OCI-LY1 (cell line): ENCODE results near the gene NCAM1.

Experiments
- H2AFZ ChIP-seq: fragments of 200-600 bp; sonication (generic), shearing (Covaris generic); 2 replicates; pipeline ENCODE4 v1.6.0; 2014; ENCODE audit warnings: antibody characterized with exemption, mild to moderate bottlenecking, low read length
- H3F3A ChIP-seq: fragments of 200-600 bp; sonication (generic), shearing (Covaris generic); 2 replicates; pipeline ENCODE4 v1.6.0; 2014; ENCODE audit warnings: mild to moderate bottlenecking, antibody characterized with exemption, low read length, moderate library complexity; ENCODE audit not compliant: insufficient read depth
- H3K27ac ChIP-seq: fragments of 200-600 bp; sonication (generic); 2 replicates; pipeline ENCODE4 v1.5.1; 2014; ENCODE audit warnings: low read length, mixed run types, mild to moderate bottlenecking, low read depth; ENCODE audit not compliant: poor library complexity, severe bottlenecking
- H3K27me3 ChIP-seq: fragments of 200-600 bp; sonication (generic); 2 replicates; pipeline ENCODE4 v1.6.0; 2014; ENCODE audit warnings: antibody characterized with exemption, mild to moderate bottlenecking, low read length, moderate library complexity; ENCODE audit not compliant: insufficient read depth
- H3K36me3 ChIP-seq: fragments of 200-600 bp; sonication (generic); 2 replicates; pipeline ENCODE4 v1.6.1; 2014; ENCODE audit warnings: mild to moderate bottlenecking, antibody characterized with exemption, low read length, moderate library complexity, mixed read lengths; ENCODE audit not compliant: insufficient read depth
- H3K4me1 ChIP-seq: fragments of 200-600 bp; sonication (generic); 2 replicates; pipeline ENCODE4 v1.5.1; 2014; ENCODE audit warnings: mild to moderate bottlenecking, low read length, moderate library complexity; ENCODE audit not compliant: insufficient read depth, severe bottlenecking
- H3K4me2 ChIP-seq: fragments of 200-600 bp; sonication (generic), shearing (Covaris generic); 2 replicates; pipeline ENCODE4 v1.6.1; 2014; ENCODE audit warnings: low read length
- H3K4me3 ChIP-seq: fragments of 200-600 bp; sonication (generic); 2 replicates; pipeline ENCODE4 v1.5.1; 2014; ENCODE audit warnings: low read length, low read depth, mild to moderate bottlenecking, mixed read lengths; ENCODE audit not compliant: poor library complexity, severe bottlenecking
- H3K79me2 ChIP-seq: fragments of 200-600 bp; shearing (Covaris generic); 2 replicates; pipeline ENCODE4 v1.6.1; 2016; ENCODE audit warnings: mixed run types, low read length, mixed read lengths; ENCODE audit not compliant: insufficient read depth
- H3K9ac ChIP-seq: fragments of 200-600 bp; sonication (generic), shearing (Covaris generic); 2 replicates; pipeline ENCODE4 v1.6.1; 2014; ENCODE audit warnings: mild to moderate bottlenecking, low read length, mixed read lengths
- H3K9me2 ChIP-seq: fragments of 200-600 bp; sonication (generic), shearing (Covaris generic); 2 replicates; pipeline ENCODE4 v1.6.1; 2014; ENCODE audit warnings: low read depth, mild to moderate bottlenecking, low read length, mixed read lengths
- H3K9me3 ChIP-seq: fragments of 200-600 bp; shearing (Covaris generic); 2 replicates; pipeline ENCODE4 v1.6.1; 2014; ENCODE audit warnings: low read length, mixed read lengths
- H4K20me1 ChIP-seq: fragments of 200-600 bp; sonication (generic), shearing (Covaris generic); 2 replicates; pipeline ENCODE4 v1.6.0; 2016; ENCODE audit warnings: mild to moderate bottlenecking, low read length; ENCODE audit not compliant: insufficient read depth
- CTCF ChIP-seq: fragments of 200-600 bp; sonication (generic), shearing (Covaris generic); IDR thresholded peaks from 2 replicates; pipeline ENCODE4 v1.5.1; 2017; ENCODE audit warnings: mild to moderate bottlenecking, antibody characterized with exemption, low read length, moderate library complexity, mixed read lengths
- EZH2 ChIP-seq: fragments of 200-600 bp; sonication (generic), shearing (Covaris generic); IDR thresholded peaks from 2 replicates; pipeline ENCODE4 v1.8.0; 2017; ENCODE audit warnings: borderline replicate concordance, mixed run types, mild to moderate bottlenecking, antibody characterized with exemption, low read length, moderate library complexity, mixed read lengths

The NCAM1 gene

GRCh38 chr11:113096648-113097047, 135.4 kb downstream of the NCAM1 start:
- H4K20me1 ChIP-seq: no peaks in the 10 kb centered on the region
- H3K9ac ChIP-seq: no peak overlapping the region
- no peak overlapping the region for H3K27ac ChIP-seq
- H3K4me3 ChIP-seq: no peak overlapping the region
- no peaks in the 10 kb centered on the region for H3K9me3 ChIP-seq
- H3K4me2 ChIP-seq: no peak overlapping the region
- no peaks in the 10 kb centered on the region for H3K79me2 ChIP-seq
- no peaks in the 10 kb centered on the region for H3F3A ChIP-seq
- no peaks in the 10 kb centered on the region for H3K36me3 ChIP-seq
- H3K4me1 ChIP-seq: no peaks in the 10 kb centered on the region
- H2AFZ ChIP-seq: no peak overlapping the region
- TF ChIP-seq CTCF: no peak
- TF ChIP-seq EZH2: no peak
- H3K27me3 ChIP-seq: no peaks in the 10 kb centered on the region
- no peaks in the 10 kb centered on the region for H3K9me2 ChIP-seq

GRCh38 chr11:113103932-113104690, 142.9 kb downstream of the NCAM1 start:
- no peak for TF ChIP-seq CTCF
- no peak for TF ChIP-seq EZH2
- no peaks in the 10 kb centered on the region for H3K9me3 ChIP-seq
- no peak overlapping the region for H2AFZ ChIP-seq
- no peaks in the 10 kb centered on the region for H3K36me3 ChIP-seq
- H3K79me2 ChIP-seq: no peaks in the 10 kb centered on the region
- H4K20me1 ChIP-seq: no peaks in the 10 kb centered on the region
- no peak overlapping the region for H3K27ac ChIP-seq
- H3K9me2 ChIP-seq: no peaks in the 10 kb centered on the region
- H3K4me3 ChIP-seq: no peak overlapping the region
- no peak overlapping the region for H3K9ac ChIP-seq
- H3K4me2 ChIP-seq: no peak overlapping the region
- H3K4me1 ChIP-seq: no peaks in the 10 kb centered on the region
- no peaks in the 10 kb centered on the region for H3F3A ChIP-seq
- H3K27me3 ChIP-seq: no peaks in the 10 kb centered on the region

GRCh38 chr11:113104691-113105251, 143.6 kb downstream of the NCAM1 start:
- H3K4me1 ChIP-seq: no peaks in the 10 kb centered on the region
- no peaks in the 10 kb centered on the region for H3F3A ChIP-seq
- no peak for TF ChIP-seq CTCF
- TF ChIP-seq EZH2: no peak
- H2AFZ ChIP-seq: no peak overlapping the region
- no peaks in the 10 kb centered on the region for H3K36me3 ChIP-seq
- no peaks in the 10 kb centered on the region for H3K79me2 ChIP-seq
- no peak overlapping the region for H3K4me2 ChIP-seq
- H3K9me3 ChIP-seq: no peaks in the 10 kb centered on the region
- H3K27me3 ChIP-seq: no peaks in the 10 kb centered on the region
- H4K20me1 ChIP-seq: no peaks in the 10 kb centered on the region
- H3K9me2 ChIP-seq: no peaks in the 10 kb centered on the region
- H3K9ac ChIP-seq: no peak overlapping the region
- no peak overlapping the region for H3K27ac ChIP-seq
- H3K4me3 ChIP-seq: no peak overlapping the region
